Nephron progenitor cell (in vitro differentiated cells): ENCODE results near the gene FBXL17.

Experiments used
- DNase-seq: peaks from one replicate; pipeline ENCODE4 v3.0.0; 2021
- H3K27ac Mint-ChIP-seq: 2 replicates; pipeline ENCODE4 v1.8.0; 2021; ENCODE audit warnings: mild to moderate bottlenecking, moderate library complexity, mixed read lengths
- H3K27me3 Mint-ChIP-seq: 2 replicates; pipeline ENCODE4 v1.8.0; 2021; ENCODE audit warnings: mild to moderate bottlenecking, low read depth, mixed read lengths; ENCODE audit not compliant: poor library complexity
- H3K36me3 Mint-ChIP-seq: 2 replicates; pipeline ENCODE4 v1.8.0; 2021; ENCODE audit warnings: low read depth, mixed read lengths
- H3K4me1 Mint-ChIP-seq: 2 replicates; pipeline ENCODE4 v1.8.0; 2021; ENCODE audit warnings: mixed read lengths
- H3K4me3 Mint-ChIP-seq: 2 replicates; pipeline ENCODE4 v1.8.0; 2021; ENCODE audit warnings: mild to moderate bottlenecking, moderate library complexity, mixed read lengths
- H3K9me3 Mint-ChIP-seq: 2 replicates; pipeline ENCODE4 v1.8.0; 2021; ENCODE audit warnings: mild to moderate bottlenecking, moderate library complexity, mixed read lengths
- TF ChIP-seq, protein P1 (sequence below): fragments of 200-600 bp; sonication (generic); IDR thresholded peaks from 2 replicates; pipeline ENCODE4 v1.5.0; 2021; ENCODE audit warnings: antibody characterized with exemption

FBXL17 gene

DNA sequence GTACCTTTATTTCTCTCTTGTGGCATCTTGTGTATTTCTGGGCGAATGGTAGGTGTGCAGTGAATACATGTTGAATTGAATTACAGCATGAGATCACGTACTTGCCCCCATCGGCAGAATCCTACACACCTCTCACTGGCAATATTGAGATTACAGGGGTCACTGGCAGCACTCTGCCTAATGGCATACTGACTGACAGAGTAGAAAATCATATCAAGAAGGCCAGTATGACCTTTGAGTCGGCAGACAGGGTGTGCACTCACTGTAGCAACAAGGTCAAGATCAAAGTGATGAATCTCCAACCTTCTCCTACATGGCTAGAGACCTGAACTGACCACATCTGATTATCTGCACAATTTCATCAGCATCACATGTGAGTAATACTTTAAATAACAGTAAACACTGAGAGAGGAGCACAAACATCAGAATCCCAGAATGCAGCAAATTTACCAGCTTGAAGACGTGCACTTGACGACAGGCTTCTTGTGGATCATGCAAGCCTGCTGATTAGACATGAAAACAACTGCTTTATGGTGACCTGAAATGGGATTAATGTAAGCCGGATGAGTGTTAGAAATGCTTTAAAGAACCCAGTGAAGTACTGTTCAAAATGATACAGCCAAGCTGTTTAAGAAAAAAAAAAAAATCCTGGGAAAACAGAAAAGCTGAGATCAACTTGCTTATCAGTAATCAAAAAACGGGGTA is 444.1 kb downstream of the FBXL17 start:
- H3K27ac Mint-ChIP-seq: peak overlapping the region; percentile 74
- no peaks in the 10 kb centered on the region for H3K9me3 Mint-ChIP-seq
- H3K4me3 Mint-ChIP-seq: no peak overlapping the region
- H3K27me3 Mint-ChIP-seq: no peaks in the 10 kb centered on the region
- H3K4me1 Mint-ChIP-seq: peaks cover 37% of the 10 kb centered on the region
- H3K36me3 Mint-ChIP-seq: no peaks in the 10 kb centered on the region
- DNase-seq: no peak
- TF ChIP-seq, protein P1, sequence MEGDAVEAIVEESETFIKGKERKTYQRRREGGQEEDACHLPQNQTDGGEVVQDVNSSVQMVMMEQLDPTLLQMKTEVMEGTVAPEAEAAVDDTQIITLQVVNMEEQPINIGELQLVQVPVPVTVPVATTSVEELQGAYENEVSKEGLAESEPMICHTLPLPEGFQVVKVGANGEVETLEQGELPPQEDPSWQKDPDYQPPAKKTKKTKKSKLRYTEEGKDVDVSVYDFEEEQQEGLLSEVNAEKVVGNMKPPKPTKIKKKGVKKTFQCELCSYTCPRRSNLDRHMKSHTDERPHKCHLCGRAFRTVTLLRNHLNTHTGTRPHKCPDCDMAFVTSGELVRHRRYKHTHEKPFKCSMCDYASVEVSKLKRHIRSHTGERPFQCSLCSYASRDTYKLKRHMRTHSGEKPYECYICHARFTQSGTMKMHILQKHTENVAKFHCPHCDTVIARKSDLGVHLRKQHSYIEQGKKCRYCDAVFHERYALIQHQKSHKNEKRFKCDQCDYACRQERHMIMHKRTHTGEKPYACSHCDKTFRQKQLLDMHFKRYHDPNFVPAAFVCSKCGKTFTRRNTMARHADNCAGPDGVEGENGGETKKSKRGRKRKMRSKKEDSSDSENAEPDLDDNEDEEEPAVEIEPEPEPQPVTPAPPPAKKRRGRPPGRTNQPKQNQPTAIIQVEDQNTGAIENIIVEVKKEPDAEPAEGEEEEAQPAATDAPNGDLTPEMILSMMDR: no peak

DNA sequence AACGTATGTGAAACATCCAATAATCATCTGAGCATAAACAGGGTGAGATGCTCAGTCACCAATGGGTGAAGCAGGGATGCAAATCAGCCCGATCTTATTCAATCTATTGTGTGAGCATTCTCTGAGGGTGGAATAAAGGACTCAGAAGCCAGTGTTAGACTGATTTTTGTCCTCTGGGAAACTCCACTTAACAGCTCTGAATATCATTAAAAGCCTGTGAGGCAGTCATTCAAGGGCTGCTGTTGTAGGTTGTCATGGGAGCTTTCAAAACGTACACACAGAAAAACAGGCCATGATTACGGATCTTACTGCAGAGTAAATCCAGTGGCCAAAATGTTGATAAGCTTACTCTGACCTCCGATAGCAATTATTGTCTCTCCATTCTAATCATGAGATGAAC is 444.7 kb downstream of the FBXL17 start:
- DNase-seq: no peak
- H3K36me3 Mint-ChIP-seq: no peaks in the 10 kb centered on the region
- H3K27me3 Mint-ChIP-seq: no peaks in the 10 kb centered on the region
- H3K4me1 Mint-ChIP-seq: peaks cover 37% of the 10 kb centered on the region
- peak overlapping the region; percentile 74 for H3K27ac Mint-ChIP-seq
- H3K9me3 Mint-ChIP-seq: no peaks in the 10 kb centered on the region
- TF ChIP-seq, protein P1: no peak
- H3K4me3 Mint-ChIP-seq: no peak overlapping the region

DNA sequence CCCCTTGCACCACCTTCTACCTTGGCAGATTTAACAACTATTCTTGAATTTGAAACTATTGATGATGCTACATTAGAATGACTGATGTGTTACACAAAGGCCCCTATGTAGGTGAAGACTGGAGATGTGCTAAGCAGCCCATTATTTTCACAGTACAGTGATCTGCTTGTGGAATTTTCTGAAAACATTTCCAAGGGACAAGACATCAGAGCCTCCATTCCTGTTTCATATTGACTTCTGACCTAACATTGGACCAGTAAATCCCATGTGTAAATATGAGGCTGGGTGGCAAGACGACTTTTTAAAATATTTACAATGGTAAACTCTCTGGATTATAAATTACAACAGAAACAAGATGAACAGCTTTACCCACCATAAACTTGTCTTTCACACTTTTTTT is 445.4 kb downstream of the FBXL17 start:
- H3K9me3 Mint-ChIP-seq: no peaks in the 10 kb centered on the region
- H3K27me3 Mint-ChIP-seq: no peaks in the 10 kb centered on the region
- H3K36me3 Mint-ChIP-seq: no peaks in the 10 kb centered on the region
- TF ChIP-seq, protein P1: no peak
- no peak for DNase-seq
- H3K4me3 Mint-ChIP-seq: no peak overlapping the region
- peaks cover 37% of the 10 kb centered on the region for H3K4me1 Mint-ChIP-seq
- H3K27ac Mint-ChIP-seq: peak overlapping the region; percentile 9

DNA sequence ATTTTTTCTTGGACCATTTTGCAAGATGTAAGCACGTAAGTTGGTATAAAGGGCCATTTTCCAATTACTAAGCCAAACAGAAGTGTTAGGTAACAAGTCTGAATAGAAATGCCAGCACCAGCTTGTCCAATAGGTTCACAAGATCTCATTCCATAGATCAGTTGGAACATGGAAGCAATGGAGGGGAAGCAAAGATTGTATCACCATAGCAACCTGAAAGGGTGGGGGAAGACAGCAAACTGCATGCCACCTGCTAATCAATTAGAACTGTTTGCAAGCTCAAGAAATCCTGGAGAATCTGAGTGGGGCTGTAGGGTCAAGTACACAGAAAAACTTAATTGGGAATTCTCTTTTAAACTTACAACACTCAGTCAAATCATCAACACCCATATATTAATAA is 446.3 kb downstream of the FBXL17 start:
- peaks cover 37% of the 10 kb centered on the region for H3K4me1 Mint-ChIP-seq
- no peaks in the 10 kb centered on the region for H3K9me3 Mint-ChIP-seq
- TF ChIP-seq, protein P1: no peak
- no peaks in the 10 kb centered on the region for H3K27me3 Mint-ChIP-seq
- no peaks in the 10 kb centered on the region for H3K36me3 Mint-ChIP-seq
- DNase-seq: no peak
- no peak overlapping the region for H3K4me3 Mint-ChIP-seq
- no peak overlapping the region for H3K27ac Mint-ChIP-seq

DNA sequence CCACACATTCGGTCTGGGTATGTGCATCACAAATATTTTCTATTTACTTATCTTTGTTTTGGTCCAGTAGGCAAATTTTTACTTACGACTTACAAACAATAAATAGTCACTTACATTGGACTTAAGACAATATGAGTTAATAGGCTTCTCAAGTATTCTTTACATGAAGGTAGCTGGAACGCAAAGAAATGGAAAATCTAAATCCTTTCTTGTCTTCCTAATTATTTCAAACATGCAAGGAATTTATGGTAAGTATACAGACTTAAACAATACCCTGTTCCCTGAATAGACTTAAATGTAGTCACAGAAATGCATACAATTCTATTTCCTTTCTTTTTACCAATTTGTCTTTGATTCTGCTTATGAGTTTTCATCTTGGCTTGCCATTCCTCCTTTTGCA is 448.6 kb downstream of the FBXL17 start:
- DNase-seq: no peak
- no peaks in the 10 kb centered on the region for H3K9me3 Mint-ChIP-seq
- peaks cover 31% of the 10 kb centered on the region for H3K4me1 Mint-ChIP-seq
- no peaks in the 10 kb centered on the region for H3K36me3 Mint-ChIP-seq
- H3K27ac Mint-ChIP-seq: no peak overlapping the region
- no peaks in the 10 kb centered on the region for H3K27me3 Mint-ChIP-seq
- no peak overlapping the region for H3K4me3 Mint-ChIP-seq
- TF ChIP-seq, protein P1: no peak

DNA sequence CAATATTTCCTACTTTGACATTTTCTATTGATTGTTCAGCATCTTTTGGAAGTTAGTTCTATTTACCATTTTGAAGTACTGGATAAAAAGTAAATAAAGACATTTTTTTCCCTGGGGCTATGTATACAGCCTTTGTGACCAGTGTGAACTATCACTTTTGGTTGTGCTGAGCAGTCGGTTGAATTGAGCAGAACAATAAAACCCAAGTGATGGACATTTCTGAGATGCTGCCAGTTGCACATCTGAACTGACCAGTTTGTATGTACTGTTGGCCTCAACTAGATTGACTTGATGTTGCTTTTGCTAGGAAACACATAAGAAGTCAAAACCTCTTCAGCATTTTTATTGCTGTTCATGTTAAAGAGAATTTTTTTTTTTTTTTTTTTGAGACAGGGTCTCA is 451.0 kb downstream of the FBXL17 start:
- no peak overlapping the region for H3K4me3 Mint-ChIP-seq
- no peaks in the 10 kb centered on the region for H3K36me3 Mint-ChIP-seq
- TF ChIP-seq, protein P1: no peak
- peaks cover 16% of the 10 kb centered on the region for H3K4me1 Mint-ChIP-seq
- H3K27me3 Mint-ChIP-seq: no peaks in the 10 kb centered on the region
- H3K27ac Mint-ChIP-seq: no peak overlapping the region
- no peaks in the 10 kb centered on the region for H3K9me3 Mint-ChIP-seq
- DNase-seq: no peak
